Activated CD4-positive, alpha-beta T cell treated with anti-CD3 and anti-CD28 coated beads, Interleukin-2, amount 50 U/mL, for 16 hours (primary cell): ENCODE data around the gene LPCAT3.
"Not testable (repeated sequence)": the region's sequence is repeated elsewhere in the genome, so short reads cannot be mapped to it uniquely, and the experiment has no call there.

Source experiments
- DNase-seq: peaks from one replicate; pipeline ENCODE4 v3.0.0-alpha.2; 2020

Gene LPCAT3

GRCh38 chr12:7035463-7035862 lies 17.2 kb upstream of the LPCAT3 start:
- DNase-seq, result no peak

GRCh38 chr12:7034464-7034863 lies 16.2 kb upstream of the LPCAT3 start:
- DNase-seq, result no peak

- DNase-seq, result no peak
These were observed 14.7 kb upstream of the LPCAT3 start for GRCh38 chr12:7032990-7033389.

DNA sequence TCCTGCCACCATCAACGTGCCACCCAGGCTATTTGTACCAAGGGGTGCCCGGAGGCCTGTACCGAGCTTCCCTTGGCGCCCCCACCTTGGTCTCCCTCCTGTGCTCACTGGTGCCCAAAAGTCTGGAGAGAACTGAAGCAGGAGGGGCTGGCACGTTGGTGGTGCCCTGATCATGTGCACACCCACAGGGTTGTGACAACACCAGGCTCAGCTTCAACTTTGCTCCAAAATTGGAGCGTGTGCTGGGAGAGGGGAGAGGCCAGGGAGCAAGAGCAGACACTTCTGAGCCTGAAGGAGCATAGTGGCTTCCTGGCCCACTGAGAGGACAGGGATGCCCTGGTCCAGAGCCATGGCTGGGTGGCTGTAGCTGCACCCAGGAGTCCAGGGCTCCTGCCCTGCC lies 13.0 kb upstream of the LPCAT3 start:
- no peak for DNase-seq

- no peak for DNase-seq
These were observed 8.6 kb upstream of the LPCAT3 start for GRCh38 chr12:7026854-7027253.

- no peak for DNase-seq
These were observed 4.8 kb upstream of the LPCAT3 start for GRCh38 chr12:7023114-7023513.

- no peak for DNase-seq
These were observed 3.7 kb upstream of the LPCAT3 start for GRCh38 chr12:7021956-7022355.

- DNase-seq, result no peak
These were observed 830 bp upstream of the LPCAT3 start for GRCh38 chr12:7019043-7019569.

DNA sequence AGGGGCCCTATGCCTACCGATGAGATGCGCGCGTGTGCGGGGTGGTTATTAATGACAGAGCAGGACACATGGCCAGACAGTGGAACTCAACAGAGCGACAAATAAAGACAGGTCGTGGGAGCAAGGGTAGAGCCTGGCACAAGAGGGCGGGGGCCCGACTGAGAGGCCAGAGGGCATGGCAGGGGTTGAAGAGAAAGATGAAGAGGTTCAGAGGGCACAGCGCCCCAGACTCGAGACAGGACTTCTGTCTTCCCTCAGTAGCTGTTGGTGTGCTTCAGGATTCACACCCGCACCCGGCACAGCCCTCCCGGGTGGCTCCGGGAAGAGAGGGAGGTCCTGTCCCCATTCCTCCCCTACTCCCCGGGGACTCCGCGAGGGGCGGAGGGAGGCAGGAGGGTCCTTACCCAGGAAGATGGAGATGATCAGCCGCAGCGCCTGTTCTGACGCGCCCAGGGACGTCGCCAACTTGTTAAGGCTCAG lies 366 bp downstream of the LPCAT3 start:
- peak; percentile 25 for DNase-seq

DNA sequence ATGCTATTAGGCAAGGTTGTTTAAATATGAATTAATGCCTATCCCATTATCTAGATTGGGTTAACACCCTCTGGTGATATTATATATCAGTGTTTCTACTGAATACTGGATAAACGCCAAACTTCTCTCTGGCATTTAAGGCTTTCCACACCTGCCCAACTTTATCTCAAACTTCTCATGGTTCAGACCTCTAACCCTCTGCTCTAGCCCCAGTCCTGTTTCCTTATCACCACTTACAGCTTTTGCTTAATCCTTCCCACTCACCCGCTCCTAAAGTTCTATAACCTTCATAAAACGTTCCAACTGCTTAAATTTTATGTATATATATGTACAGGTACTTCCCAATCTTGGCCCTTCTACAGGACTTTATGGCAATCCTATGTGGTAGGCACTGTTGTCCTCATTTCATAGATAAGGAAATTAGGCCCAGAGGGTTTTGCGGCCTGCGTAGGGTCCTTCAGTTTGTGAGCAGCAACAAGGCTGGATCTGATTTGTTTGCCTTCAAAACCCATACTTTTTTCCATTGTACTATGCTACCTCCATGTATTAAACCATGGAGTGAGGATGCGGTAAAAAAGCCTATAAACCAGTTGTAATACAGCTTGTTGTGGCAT lies 1.2 kb downstream of the LPCAT3 start:
- DNase-seq, result no peak

DNA sequence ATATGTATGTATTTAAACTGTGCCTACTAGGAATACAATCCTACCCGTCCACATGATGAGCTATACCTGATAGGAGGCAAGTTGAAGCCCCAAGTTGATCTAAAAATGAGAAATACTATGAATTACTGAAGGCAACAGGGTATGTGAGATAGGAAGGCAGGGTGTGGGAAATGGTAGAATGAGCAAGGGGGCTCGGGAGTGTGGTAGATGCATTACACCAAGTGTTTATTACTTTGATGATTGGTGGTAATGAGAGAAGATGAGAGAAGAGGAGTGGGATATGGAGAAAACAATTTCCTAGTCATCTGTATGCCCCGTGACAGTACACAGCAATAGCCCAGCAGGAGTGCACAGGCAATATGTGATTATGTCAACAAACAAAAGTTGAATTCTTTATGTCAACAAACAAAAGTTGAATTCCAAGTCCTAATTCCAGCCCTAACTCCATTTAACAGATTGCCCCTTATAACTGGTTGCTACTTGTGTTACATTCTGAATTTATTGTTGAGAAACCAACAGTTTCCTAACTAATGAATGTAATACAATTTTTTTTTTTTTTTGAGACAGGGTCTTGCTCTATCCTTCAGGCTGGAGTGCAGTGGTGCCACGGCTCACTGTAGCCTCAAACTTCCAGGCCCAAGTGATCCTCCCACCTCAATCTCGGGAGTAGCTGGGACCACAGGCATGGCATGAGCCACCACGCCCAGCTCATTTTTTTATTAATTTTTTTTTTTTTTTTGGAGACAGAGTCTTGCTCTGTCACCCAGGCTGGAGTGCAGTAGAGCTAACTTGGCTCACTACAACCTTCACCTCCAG lies 2.5 kb downstream of the LPCAT3 start:
- no peak for DNase-seq

- no peak for DNase-seq
These were observed 5.2 kb downstream of the LPCAT3 start for GRCh38 chr12:7013101-7013500.

DNA sequence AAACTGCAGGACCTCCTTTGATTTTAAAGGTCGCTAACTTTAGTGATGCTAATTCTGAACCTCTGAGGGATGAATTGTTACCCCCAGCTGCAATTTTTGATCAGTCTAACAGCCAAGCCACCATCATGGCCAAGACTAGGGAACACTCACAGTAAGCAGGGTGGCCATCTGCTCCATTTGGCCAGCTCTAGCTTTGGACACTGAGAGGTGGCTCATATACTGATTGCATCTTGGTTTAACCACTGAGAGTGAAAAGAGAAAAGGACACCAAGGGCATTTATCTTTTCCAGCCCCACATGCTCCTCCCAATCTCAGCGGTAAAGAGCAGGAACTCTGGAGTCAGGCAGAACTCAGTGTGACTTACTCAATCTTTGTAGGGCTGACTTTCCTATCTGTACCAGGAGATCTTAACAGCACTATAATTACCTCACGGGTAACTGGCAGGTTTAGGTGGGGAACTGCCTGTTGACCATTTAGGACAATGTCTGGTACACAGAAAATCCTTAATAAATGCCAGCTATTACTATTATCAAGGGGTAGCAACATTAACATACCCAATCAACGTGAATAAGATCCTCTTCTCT lies 6.2 kb downstream of the LPCAT3 start:
- no peak for DNase-seq

DNA sequence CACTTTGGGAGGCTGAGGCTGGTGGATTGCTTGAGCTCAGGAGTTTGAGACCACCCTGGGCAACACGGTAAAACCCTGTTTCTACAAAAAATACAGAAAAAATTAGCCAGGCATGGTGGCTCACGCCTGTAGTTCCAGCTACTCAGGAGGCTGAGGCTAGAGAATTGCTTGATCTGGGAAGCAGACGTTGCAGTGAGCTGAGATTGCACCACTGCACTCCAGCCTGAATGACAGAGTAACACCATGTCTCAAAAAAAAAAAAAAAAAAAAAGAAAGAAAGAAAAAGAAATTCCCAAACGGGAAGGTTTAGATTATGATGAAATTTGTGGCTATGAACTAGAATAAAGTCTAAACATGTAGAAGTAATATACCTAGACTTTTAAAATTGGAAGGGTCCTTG lies 6.9 kb downstream of the LPCAT3 start:
- not testable (repeated sequence) for DNase-seq

DNA sequence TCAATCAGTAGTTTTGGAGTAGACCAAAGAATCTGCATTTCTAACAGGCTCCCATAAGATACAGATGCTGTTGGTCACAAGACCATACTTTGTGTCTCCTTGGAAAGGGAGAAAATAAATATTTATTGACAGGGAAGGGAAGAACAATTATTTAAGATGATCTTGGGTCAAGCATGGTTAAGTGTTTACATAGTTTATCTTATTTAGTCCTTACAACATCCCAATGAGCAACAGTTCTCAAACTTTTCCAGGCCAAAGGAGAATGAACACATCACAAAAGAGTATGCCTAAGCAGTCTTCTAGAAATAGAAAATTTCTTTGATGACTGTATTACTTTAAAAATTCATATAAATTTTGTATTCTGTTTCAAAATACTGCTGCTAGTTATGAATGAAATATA lies 8.8 kb downstream of the LPCAT3 start:
- no peak for DNase-seq

GRCh38 chr12:7008864-7009263 lies 9.4 kb downstream of the LPCAT3 start:
- DNase-seq, result no peak

DNA sequence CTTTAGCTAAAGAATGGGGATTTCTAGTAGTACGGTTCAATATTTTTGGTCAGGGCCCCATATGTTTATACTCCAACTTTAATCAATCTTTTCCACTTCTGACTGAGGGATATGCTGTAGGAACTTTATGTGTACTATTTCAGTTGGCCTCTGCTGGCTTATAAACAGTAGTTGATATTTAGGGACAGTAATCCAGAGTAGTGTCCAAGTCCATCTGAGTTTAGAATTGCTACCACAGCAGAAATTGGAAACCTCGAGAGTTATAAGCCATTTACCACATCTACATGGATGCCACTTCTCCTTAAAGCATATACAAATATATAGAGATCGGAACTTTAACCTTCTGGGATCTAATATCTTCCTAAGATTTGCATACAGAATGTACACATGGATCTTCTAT lies 11.6 kb downstream of the LPCAT3 start:
- DNase-seq, result no peak

DNA sequence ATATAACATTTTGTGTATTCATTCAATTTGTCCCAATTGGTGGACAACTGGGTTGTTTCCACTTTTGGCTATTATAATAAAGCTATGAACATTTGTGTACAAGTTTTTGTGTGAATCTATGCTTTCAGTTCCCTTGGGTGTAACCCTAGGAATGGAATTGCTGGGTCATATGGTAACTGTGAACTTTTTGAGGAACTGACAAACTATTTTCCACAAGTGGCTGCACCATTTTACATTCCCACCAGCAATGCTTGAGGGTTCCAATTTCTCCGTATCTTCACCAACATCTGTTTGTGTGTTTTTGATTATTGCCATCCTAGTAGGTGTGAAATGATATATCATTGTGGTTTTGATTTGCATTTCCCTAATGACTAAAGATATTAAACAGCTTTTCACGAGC lies 13.0 kb downstream of the LPCAT3 start:
- DNase-seq, result no peak

GRCh38 chr12:7004840-7005239 lies 13.4 kb downstream of the LPCAT3 start:
- DNase-seq, result no peak

GRCh38 chr12:7004287-7004803 lies 13.9 kb downstream of the LPCAT3 start:
- DNase-seq, result no peak

- DNase-seq, result no peak
These were observed 16.2 kb downstream of the LPCAT3 start for GRCh38 chr12:7001921-7002591.

DNA sequence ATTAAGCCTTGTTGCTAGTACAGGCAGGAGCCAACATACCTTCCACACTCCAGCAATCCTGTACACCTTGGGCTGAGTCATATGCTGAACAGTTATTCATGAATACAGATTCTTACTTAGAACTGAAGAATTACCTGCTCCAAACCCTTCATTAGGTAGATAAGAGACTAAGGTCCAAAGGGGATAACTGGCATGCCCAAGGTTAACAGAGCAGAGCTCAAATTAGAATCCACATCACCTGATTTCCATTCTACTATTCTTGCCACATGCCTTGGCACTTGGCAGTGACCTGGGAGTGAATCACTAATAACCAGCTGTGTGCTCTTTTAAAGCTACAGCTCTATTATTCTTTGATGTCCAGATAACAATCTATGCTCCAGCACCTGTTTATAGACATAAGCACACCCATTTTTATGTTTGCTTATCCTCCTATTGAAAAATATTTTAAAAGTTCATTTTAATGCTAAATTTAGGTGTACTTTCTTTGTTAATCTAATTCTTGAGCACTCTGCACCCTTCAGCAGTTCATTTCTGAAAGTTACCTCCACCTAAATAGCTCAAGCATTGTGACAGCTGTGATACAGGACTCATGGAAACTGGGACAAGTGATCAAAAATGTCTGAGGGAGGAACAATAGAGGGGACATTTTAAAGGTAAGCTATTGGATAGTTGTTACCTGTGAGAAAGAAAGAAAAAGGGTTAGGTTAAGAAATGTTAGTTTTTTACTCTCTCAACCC lies 19.4 kb downstream of the LPCAT3 start:
- no peak for DNase-seq
